Tibial artery (tissue), 4 donors: Measurements from ENCODE around the gene RAET1L.
"Not testable (repeated sequence)": the region's sequence is repeated elsewhere in the genome, so short reads cannot be mapped to it uniquely, and the experiment has no call there.

Experiments used
- DNase-seq, 2 donors: peaks; one replicate each; pipeline ENCODE4 v3.0.0-alpha.2; 2019
- H3K27ac ChIP-seq, 2 donors: fragments of 200-600 bp; sonication (generic) in 1 of 2; 1 replicate in 1 of 2; 2 replicates in 1 of 2; pipeline ENCODE4 v1.5.1; 2018 to 2019; ENCODE audit warnings: mild to moderate bottlenecking in 1 of 2
- H3K27me3 ChIP-seq, 2 donors: fragments of 200-600 bp; sonication (generic) in 1 of 2; one replicate each; pipeline versions ENCODE4 v1.5.1 to v1.6.0; 2016 to 2019
- H3K36me3 ChIP-seq, 3 donors: fragments of 200-600 bp; sonication (generic) in 2 of 3; one replicate each; pipeline ENCODE4 v1.5.1; 2016 to 2019; ENCODE audit warnings: mild to moderate bottlenecking in 2 of 3
- H3K4me1 ChIP-seq, 4 donors: fragments of 200-600 bp; sonication (generic) in 2 of 4; 1 replicate in 3 of 4; 2 replicates in 1 of 4; pipeline ENCODE4 v1.5.1; 2016 to 2019
- H3K4me3 ChIP-seq, 2 donors: fragments of 200-600 bp; sonication (generic) in 1 of 2; 1 replicate in 1 of 2; 2 replicates in 1 of 2; pipeline ENCODE4 v1.5.1; 2018 to 2019; ENCODE audit warnings: mild to moderate bottlenecking in 2 of 2
- H3K9me3 ChIP-seq, 3 donors: fragments of 200-600 bp; sonication (generic) in 1 of 3; one replicate each; pipeline ENCODE4 v1.5.1; 2016 to 2019
- intact Hi-C: fragments of 100-400 bp; cut with DNase I; formaldehyde crosslinking; loops from one replicate; pipeline ENCODE4 v1.15.0; 2023; ENCODE audit warnings: low total_unique reads
- TF ChIP-seq, protein P1 (sequence below), 2 experiments: fragments of 200-600 bp in 1 of 2; fragments of 450-650 bp in 1 of 2; IDR thresholded peaks; one replicate each; pipeline ENCODE4 v1.5.1; 2017 to 2019; ENCODE audit warnings: antibody characterized with exemption in 2 of 2, mild to moderate bottlenecking in 1 of 2, moderate library complexity in 1 of 2

Gene RAET1L

DNA sequence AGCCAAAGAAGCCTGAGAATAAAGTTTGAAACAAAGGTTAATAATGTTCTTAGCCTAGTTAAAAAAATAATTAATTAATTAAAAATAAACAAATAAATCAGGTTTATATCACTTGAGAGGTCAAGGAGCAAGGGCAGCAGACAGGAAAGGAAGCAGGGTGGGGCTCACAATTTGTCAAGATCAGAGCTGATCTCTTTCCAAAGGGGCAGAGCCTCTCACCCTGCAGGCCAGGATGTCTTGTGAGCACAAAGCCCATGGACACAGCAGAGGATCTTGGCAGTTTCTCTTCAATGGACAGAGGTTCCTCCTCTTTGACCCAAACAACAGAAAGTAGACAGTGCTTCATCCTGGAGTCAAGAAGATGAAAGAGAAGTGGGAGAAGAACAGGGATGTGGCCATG lies 46.7 kb downstream of the RAET1L start:
- H3K4me1 ChIP-seq, result no peaks in the 10 kb centered on the region
- H3K36me3 ChIP-seq, result no peaks in the 10 kb centered on the region
- no peak overlapping the region for H3K27ac ChIP-seq
- TF ChIP-seq, protein P1, sequence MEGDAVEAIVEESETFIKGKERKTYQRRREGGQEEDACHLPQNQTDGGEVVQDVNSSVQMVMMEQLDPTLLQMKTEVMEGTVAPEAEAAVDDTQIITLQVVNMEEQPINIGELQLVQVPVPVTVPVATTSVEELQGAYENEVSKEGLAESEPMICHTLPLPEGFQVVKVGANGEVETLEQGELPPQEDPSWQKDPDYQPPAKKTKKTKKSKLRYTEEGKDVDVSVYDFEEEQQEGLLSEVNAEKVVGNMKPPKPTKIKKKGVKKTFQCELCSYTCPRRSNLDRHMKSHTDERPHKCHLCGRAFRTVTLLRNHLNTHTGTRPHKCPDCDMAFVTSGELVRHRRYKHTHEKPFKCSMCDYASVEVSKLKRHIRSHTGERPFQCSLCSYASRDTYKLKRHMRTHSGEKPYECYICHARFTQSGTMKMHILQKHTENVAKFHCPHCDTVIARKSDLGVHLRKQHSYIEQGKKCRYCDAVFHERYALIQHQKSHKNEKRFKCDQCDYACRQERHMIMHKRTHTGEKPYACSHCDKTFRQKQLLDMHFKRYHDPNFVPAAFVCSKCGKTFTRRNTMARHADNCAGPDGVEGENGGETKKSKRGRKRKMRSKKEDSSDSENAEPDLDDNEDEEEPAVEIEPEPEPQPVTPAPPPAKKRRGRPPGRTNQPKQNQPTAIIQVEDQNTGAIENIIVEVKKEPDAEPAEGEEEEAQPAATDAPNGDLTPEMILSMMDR (IDR thresholded peaks at IDR 0.05), result no peak
- peaks cover 0 to 59% of the 10 kb centered on the region in 2 donors for H3K27me3 ChIP-seq
- intact Hi-C loops, result no loop called here
- H3K9me3 ChIP-seq, result no peaks in the 10 kb centered on the region
- no peak overlapping the region for H3K4me3 ChIP-seq
- DNase-seq, result no peak

DNA sequence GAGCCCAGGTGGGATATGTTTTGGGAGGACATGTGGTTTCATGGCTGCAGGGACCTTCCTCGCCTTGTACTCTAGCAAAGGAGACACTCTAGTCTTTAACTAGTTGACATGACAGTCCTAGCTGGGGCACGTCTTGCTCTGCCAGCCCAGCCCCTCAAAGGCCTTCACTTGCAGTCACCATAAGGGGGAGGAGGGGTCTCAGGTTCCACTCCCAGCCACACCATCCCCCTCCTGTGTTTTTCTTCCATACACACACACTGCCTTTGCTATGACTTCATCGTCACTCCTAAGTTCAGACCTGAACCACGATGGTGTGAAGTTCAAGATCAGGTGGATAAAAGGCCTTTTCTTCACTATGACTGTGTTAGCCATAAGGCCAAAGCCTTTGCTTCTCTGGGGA lies 48.1 kb downstream of the RAET1L start:
- Histone ChIP-seq H3K27me3 (peaks cover 0 to 50% of the 10 kb centered on the region in 2 donors), H3K36me3 (no peaks in the 10 kb centered on the region), H3K9me3 (no peaks in the 10 kb centered on the region), H3K4me1 (no peaks in the 10 kb centered on the region), H3K27ac (no peak overlapping the region), H3K4me3 (no peak overlapping the region)
- TF ChIP-seq, protein P1 (IDR thresholded peaks at IDR 0.05), result no peak
- intact Hi-C loops, result no loop called here
- DNase-seq, result no peak

GRCh38 chr6:149975400-149975799 lies 49.9 kb downstream of the RAET1L start:
- H3K4me1 ChIP-seq, result no peaks in the 10 kb centered on the region
- no peak overlapping the region for H3K27ac ChIP-seq
- intact Hi-C loops, result no loop called here
- peaks cover 0 to 47% of the 10 kb centered on the region in 2 donors for H3K27me3 ChIP-seq
- H3K9me3 ChIP-seq, result no peaks in the 10 kb centered on the region
- DNase-seq, result no peak
- no peak overlapping the region for H3K4me3 ChIP-seq
- TF ChIP-seq, protein P1 (IDR thresholded peaks at IDR 0.05), result no peak
- no peaks in the 10 kb centered on the region for H3K36me3 ChIP-seq

DNA sequence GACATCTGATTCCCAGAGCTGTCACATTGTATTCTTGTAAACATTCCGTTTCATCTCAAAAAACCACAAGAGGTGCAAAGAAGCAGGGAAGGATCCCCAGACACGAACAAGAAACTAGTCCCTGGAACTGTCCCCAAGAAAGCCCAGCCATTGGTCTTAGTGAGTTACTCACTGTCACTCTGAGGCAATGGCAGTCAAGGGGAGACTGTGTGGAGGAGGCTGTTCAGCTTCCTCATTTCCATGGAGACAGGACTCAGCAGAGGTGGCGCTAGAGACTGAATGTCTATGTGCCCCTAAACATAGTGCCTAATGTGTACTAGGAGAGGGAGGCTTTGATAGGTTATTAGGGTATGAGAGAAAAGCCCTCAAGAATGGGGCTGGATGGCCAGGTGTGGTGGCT lies 50.5 kb downstream of the RAET1L start:
- TF ChIP-seq, protein P1 (IDR thresholded peaks at IDR 0.05), result no peak
- no peaks in the 10 kb centered on the region for H3K4me1 ChIP-seq
- DNase-seq, result no peak
- intact Hi-C loops, result no loop called here
- H3K36me3 ChIP-seq, result no peaks in the 10 kb centered on the region
- no peaks in the 10 kb centered on the region for H3K9me3 ChIP-seq
- H3K27me3 ChIP-seq, result peaks cover 0 to 49% of the 10 kb centered on the region in 2 donors
- no peak overlapping the region for H3K27ac ChIP-seq
- H3K4me3 ChIP-seq, result no peak overlapping the region

- H3K9me3 ChIP-seq, H3K36me3 ChIP-seq, DNase-seq, H3K4me3 ChIP-seq, H3K4me1 ChIP-seq, H3K27ac ChIP-seq, intact Hi-C loops: not testable (repeated sequence)
- H3K27me3 ChIP-seq, result peaks cover 0 to 50% of the 10 kb centered on the region in 2 donors
These were observed 50.9 kb downstream of the RAET1L start for GRCh38 chr6:149974394-149974793.

DNA sequence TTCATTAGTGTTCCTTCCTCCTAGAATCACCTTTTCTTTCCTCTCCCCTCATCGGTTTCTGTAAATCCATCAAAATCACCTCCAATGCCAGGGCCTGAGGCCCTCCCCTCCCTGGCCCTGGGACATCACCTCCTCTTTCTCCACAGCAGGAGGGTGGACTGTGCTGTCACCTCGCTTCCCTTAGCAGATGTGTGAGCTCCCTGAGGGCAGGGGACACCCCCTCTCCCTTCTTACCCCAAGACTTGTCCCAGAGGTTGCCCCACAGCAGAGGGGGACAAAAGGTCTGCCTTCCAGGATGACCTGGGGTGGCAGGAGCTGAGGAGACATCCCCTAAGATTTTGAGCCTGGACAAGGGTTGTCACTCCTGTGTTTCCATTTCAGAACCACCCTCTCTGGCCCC lies 55.7 kb downstream of the RAET1L start:
- H3K27me3 ChIP-seq, result peaks cover 0 to 71% of the 10 kb centered on the region in 2 donors
- no peak overlapping the region for H3K27ac ChIP-seq
- TF ChIP-seq, protein P1 (IDR thresholded peaks at IDR 0.05), result no peak
- DNase-seq, result no peak
- no peaks in the 10 kb centered on the region for H3K9me3 ChIP-seq
- peaks cover 0 to 9% (median 9%) of the 10 kb centered on the region in 4 donors for H3K4me1 ChIP-seq
- intact Hi-C loops, result no loop called here
- H3K36me3 ChIP-seq, result no peaks in the 10 kb centered on the region
- H3K4me3 ChIP-seq, result no peak overlapping the region

- H3K4me1 ChIP-seq, result peaks cover 0 to 17% (median 16%) of the 10 kb centered on the region in 4 donors
- H3K36me3 ChIP-seq, H3K27ac ChIP-seq, H3K9me3 ChIP-seq, H3K4me3 ChIP-seq, DNase-seq, intact Hi-C loops: not testable (repeated sequence)
- peaks cover 0 to 71% of the 10 kb centered on the region in 2 donors for H3K27me3 ChIP-seq
These were observed 56.4 kb downstream of the RAET1L start for GRCh38 chr6:149968909-149969308.
